Motor neuron (in vitro differentiated cells): ENCODE measurements around the gene GZF1. TPM values are rescaled to one million over a fixed set of nuclear protein-coding genes. Genes with fewer than 3 reads are reported as not detected.
A peak's percentile ranks its signal among the peaks of the same experiment; 100 is the strongest.

Experiments used
- ATAC-seq, 8 experiments: fragments of 200-7000 bp; cut with Tn5 transposase; replicated peaks in 6 of 8; 2 replicates each; pipeline ENCODE4 v1.8.0; 2021; ENCODE audit warnings: mild to moderate bottlenecking in 8 of 8, moderate library complexity in 8 of 8
- H3K27ac ChIP-seq, 2 donors: fragments of 250-450 bp; sonication (Bioruptor Pico); 2 replicates each; pipeline ENCODE4 v1.9.0; 2021; ENCODE audit warnings: antibody characterized with exemption in 2 of 2, mild to moderate bottlenecking in 2 of 2, moderate library complexity in 1 of 2
- H3K4me1 ChIP-seq, 2 donors: fragments of 250-450 bp; sonication (Bioruptor Pico); replicated peaks in 1 of 2; 2 replicates each; pipeline ENCODE4 v1.6.1; 2021; ENCODE audit warnings: antibody characterized with exemption in 2 of 2, mild to moderate bottlenecking in 2 of 2, moderate library complexity in 1 of 2
- H3K4me3 ChIP-seq, 5 donors: fragments of 250-450 bp; sonication (Bioruptor Pico); 2 replicates each; pipeline ENCODE4 v1.9.0; 2021; ENCODE audit warnings: antibody characterized with exemption in 5 of 5, mild to moderate bottlenecking in 5 of 5, moderate library complexity in 4 of 5
- WGBS, 10 experiments: fragments of 450-650 bp; shearing (Covaris generic); methylation state at CpG; one replicate each; pipeline ENCODE4 v1.0.0; 2022; 5-methylcytosine and 5-hydroxymethylcytosine counted together
- in situ Hi-C, 9 experiments: fragments of 400-800 bp; cut with MboI; loops; one replicate each; pipeline ENCODE4 v1.15.0; 2021; ENCODE audit warnings: low sequenced_read_pairs in 9 of 9, low pct_unique_long_range_greater_than_20kb in 2 of 9; ENCODE audit not compliant: unreplicated experiment in 9 of 9
- total RNA-seq, 8 experiments: library from RNA; unstranded; fragments of 300-600 nt; gene quantifications; 2 replicates each; pipeline versions ENCODE4 v1.2.3 to v1.2.4, GENCODE V29; 2022

Gene GZF1
- total RNA-seq, 8 experiments from 2014 or later: 11.2 to 40.6 (median 22.3) TPM

- ATAC-seq: peak in 4 of 8 experiments; percentile 6 to 18 (median 8)
Observed at GRCh38 chr20:23362392-23363256, 642 bp downstream of the GZF1 start.

DNA sequence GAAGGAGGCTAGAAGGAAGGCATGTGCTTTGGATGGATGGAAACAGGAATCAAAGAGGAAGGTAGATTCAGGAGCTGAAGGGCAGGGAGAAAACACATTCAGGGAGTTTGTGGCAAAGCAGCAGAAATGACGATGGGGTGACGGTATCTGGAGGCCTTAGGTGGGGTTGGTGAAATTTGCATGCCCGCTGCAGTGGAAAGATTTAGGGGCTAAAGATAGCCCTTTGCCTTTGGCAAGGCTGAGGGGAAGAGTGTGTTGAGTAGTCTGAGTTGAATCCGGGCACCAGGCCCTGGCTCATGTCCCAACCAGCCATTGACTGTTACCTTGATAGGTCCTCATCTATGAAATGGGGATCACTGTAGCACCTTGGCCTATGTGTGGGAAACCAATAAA, 1.3 kb downstream of the GZF1 start:
- WGBS, 10 experiments: 40 to 100% (median 71%) methylated on average over 1 to 4 of the region's 4 CpGs; no CpG with 5 or more reads in 3 of the 10 experiments
- peaks cover 43 to 55% of the 10 kb centered on the region in 2 donors for H3K4me1 ChIP-seq
- no peak for ATAC-seq
- peak overlapping the region; percentile 68 to 85 (median 79) for H3K4me3 ChIP-seq
- in situ Hi-C loops: no loop called here
- H3K27ac ChIP-seq: peak overlapping the region in 1 of 2 donors; percentile 94

More at GRCh38 chr20:23362392-23363256, 642 bp downstream of the GZF1 start:
- 0 to 63% (median 3%) methylated on average over 1 to 8 of the region's 50 CpGs; no CpG with 5 or more reads in 2 of the 10 experiments for WGBS, 10 experiments
- peaks cover 38 to 48% of the 10 kb centered on the region in 2 donors for H3K4me1 ChIP-seq
- H3K4me3 ChIP-seq: peak overlapping the region; percentile 68 to 85 (median 79)
- in situ Hi-C loops: no loop called here
- H3K27ac ChIP-seq: peak overlapping the region; percentile 91 to 94

- H3K27ac ChIP-seq: no peak overlapping the region
- WGBS, 10 experiments: 89 to 100% (median 97%) methylated on average over 2 to 20 of the region's 65 CpGs; no CpG with 5 or more reads in 2 of the 10 experiments
- peaks cover 36 to 48% of the 10 kb centered on the region in 2 donors for H3K4me1 ChIP-seq
- in situ Hi-C loops: no loop called here
- H3K4me3 ChIP-seq: peak overlapping the region in 4 of 5 donors; percentile 11 to 29 (median 20)
- ATAC-seq: no peak
Observed at GRCh38 chr20:23365390-23366165, 3.6 kb downstream of the GZF1 start.

- in situ Hi-C loops: no loop called here
- no peak overlapping the region for H3K27ac ChIP-seq
- peak overlapping the region; percentile 6 to 29 (median 11) for H3K4me3 ChIP-seq
- H3K4me1 ChIP-seq: peaks cover 34 to 43% of the 10 kb centered on the region in 2 donors
- 20 to 100% (median 39%) methylated on average over 1 of the region's 1 CpG; no CpG with 5 or more reads in 2 of the 10 experiments for WGBS, 10 experiments
- ATAC-seq: no peak
Observed at GRCh38 chr20:23366384-23366783, 4.4 kb downstream of the GZF1 start.

DNA sequence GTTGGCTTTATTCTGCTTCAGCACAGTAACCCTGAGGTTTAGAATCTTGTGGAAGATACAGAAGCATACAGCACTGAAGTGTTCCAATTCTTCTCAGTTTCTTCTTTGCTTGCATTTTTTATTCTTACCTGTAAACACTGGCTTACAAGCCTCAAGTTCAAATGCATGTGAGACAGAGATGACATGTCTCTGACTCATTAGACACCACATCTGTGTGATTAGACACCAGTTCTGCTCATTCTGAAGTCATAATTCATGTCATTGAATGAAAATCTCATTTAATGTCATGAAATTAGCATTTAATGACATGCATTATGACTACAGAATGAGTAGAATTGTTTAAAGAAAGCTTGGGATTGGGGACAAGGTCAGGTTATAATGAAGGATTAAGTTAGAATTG, 5.8 kb downstream of the GZF1 start:
- peak in 1 of 8 experiments; percentile 7 for ATAC-seq
- in situ Hi-C loops: no loop called here
- peaks cover 34 to 43% of the 10 kb centered on the region in 2 donors for H3K4me1 ChIP-seq
- H3K27ac ChIP-seq: no peak overlapping the region
- peak overlapping the region in 2 of 5 donors; percentile 29 for H3K4me3 ChIP-seq

- WGBS, 10 experiments: 67 to 100% (median 100%) methylated on average over 1 to 2 of the region's 2 CpGs; no CpG with 5 or more reads in 1 of the 10 experiments
- ATAC-seq: peak in 1 of 8 experiments; percentile 11
- H3K4me1 ChIP-seq: peaks cover 31 to 37% of the 10 kb centered on the region in 2 donors
- no peak overlapping the region for H3K27ac ChIP-seq
- in situ Hi-C loops: no loop called here
- H3K4me3 ChIP-seq: no peak overlapping the region
Observed at GRCh38 chr20:23368316-23369071, 6.5 kb downstream of the GZF1 start.

DNA sequence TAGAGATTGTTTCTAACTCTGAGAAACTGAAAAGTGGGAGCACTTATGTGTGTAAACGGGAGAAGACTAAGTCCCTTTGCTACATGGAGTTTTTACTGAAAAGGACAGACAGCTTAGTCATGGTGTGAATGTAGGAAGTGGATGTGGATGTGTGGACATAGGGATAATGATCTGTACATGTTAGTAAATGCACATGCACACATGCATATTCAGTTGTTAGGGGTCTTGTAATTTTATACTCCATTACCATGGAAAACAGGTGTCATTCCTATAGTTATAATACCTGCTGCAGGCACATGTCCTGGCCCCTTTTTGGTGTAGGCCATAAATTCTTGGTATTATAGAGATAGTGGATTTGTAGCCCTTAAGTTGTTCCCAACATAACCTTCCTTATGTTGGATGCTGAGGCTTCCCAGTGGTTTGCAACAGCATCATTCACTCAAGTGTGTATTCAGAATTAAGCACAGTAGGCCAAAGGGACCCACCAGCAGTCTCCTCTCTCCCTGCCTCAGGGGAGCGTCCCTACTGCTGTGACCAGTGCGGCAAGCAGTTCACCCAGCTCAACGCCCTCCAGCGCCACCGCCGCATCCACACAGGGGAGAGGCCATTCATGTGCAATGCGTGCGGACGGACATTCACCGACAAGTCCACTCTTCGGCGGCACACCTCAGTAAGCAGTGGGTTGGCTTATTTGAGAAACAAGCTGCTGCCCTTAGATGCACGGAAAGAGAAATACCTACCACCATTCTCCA, 7.3 kb downstream of the GZF1 start:
- ATAC-seq: peak in 5 of 8 experiments; percentile 10 to 57 (median 35)
- Histone ChIP-seq H3K4me3 (no peak overlapping the region), H3K4me1 (peaks cover 27 to 30% of the 10 kb centered on the region in 2 donors), H3K27ac (no peak overlapping the region)
- WGBS, 10 experiments: 57 to 100% (median 94%) methylated on average over 1 to 12 of the region's 14 CpGs; no CpG with 5 or more reads in 3 of the 10 experiments
- in situ Hi-C loops: no loop called here

DNA sequence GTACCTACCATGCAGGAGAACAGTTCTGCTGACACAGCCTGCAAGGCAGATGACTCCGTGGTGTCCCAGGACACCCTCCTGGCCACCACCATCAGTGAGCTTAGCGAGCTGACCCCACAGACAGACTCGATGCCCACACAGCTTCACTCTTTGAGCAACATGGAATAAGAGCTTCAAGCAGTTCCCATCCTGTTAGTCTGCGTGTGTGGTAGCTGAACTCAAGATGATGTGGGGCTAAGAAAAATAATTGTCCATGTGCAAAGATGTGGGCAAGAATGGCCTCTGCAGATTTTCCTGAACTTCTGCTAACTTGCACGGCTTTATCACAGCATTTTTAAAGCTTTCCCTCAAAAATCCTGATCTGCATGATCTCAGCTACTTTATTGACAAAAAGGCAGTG, 8.3 kb downstream of the GZF1 start:
- Histone ChIP-seq H3K4me1 (peaks cover 27 to 29% of the 10 kb centered on the region in 2 donors), H3K27ac (no peak overlapping the region), H3K4me3 (no peak overlapping the region)
- peak in 4 of 8 experiments; percentile 14 to 27 (median 21) for ATAC-seq
- in situ Hi-C loops: no loop called here
- WGBS, 10 experiments: 53 to 100% (median 97%) methylated on average over 1 to 3 of the region's 5 CpGs; no CpG with 5 or more reads in 2 of the 10 experiments

DNA sequence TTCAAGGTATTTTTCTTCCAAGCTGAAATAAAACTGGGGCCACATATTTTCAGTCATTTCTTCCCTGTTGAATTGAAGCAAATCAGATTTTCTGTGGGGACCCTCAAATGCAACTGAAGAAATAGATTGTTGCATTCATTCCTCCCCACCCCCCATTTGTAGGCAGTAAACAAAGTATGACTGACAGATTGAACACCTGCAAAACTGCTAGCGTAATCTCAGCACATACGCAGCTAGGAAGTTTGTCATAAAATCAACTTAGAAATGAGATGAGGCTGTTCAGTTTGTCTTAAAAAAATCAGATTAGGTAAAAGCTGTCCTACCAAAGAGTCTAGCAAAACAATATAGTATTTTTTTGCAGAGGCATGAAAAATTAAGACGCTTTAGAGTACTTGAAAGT, 8.9 kb downstream of the GZF1 start:
- in situ Hi-C loops: no loop called here
- Histone ChIP-seq H3K4me3 (no peak overlapping the region), H3K4me1 (peaks cover 22 to 27% of the 10 kb centered on the region in 2 donors), H3K27ac (no peak overlapping the region)
- WGBS, 10 experiments: 72 to 100% (median 85%) methylated on average over 1 to 3 of the region's 3 CpGs
- no peak for ATAC-seq

DNA sequence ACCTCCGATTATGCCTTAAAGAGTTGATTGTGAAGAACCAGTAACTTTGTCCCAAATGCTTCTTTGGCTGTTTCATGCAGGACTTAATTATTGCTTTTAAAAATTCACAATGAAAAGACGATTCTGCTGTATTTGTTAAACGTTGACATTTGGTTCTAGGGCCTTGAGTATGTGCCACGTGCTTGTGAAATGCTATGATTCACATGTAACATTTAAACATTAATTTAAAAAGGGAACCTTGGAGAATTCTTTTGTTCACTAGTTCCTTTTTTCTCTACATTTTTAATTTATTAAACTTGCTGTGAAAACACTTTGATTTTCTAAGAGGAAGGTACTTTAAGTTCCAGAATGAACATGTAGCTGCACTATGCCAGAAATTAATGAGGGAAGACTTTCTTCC, 9.5 kb downstream of the GZF1 start:
- in situ Hi-C loops: no loop called here
- ATAC-seq: no peak
- H3K4me3 ChIP-seq: no peak overlapping the region
- WGBS, 10 experiments: 26 to 100% (median 87%) methylated on average over 1 to 4 of the region's 4 CpGs; no CpG with 5 or more reads in 1 of the 10 experiments
- no peak overlapping the region for H3K27ac ChIP-seq
- peaks cover 17 to 20% of the 10 kb centered on the region in 2 donors for H3K4me1 ChIP-seq

- WGBS, 10 experiments: 60 to 100% (median 86%) methylated on average over 1 to 5 of the region's 5 CpGs; no CpG with 5 or more reads in 1 of the 10 experiments
- no peak overlapping the region for H3K27ac ChIP-seq
- no peak for ATAC-seq
- in situ Hi-C loops: no loop called here
- no peak overlapping the region for H3K4me3 ChIP-seq
- H3K4me1 ChIP-seq: no peaks in the 10 kb centered on the region
Observed at GRCh38 chr20:23374441-23374840, 12.5 kb downstream of the GZF1 start.

GRCh38 chr20:23375827-23376226, 13.8 kb downstream of the GZF1 start:
- Histone ChIP-seq H3K27ac (no peak overlapping the region), H3K4me3 (no peak overlapping the region), H3K4me1 (no peaks in the 10 kb centered on the region)
- 63 to 100% (median 100%) methylated on average over 1 to 4 of the region's 5 CpGs; no CpG with 5 or more reads in 1 of the 10 experiments for WGBS, 10 experiments
- in situ Hi-C loops: no loop called here
- no peak for ATAC-seq
